Measurements from ENCODE around the gene FSD2.
"Not testable (repeated sequence)": the region's sequence is repeated elsewhere in the genome, so short reads cannot be mapped to it uniquely, and the experiment has no call there.

The FSD2 gene

GRCh38 chr15:82731527-82731926, 74.3 kb downstream of the FSD2 start:
- no peak for DNase-seq (ENCODE audit: low spot score)

GRCh38 chr15:82730022-82730530, 75.8 kb downstream of the FSD2 start:
- DNase-seq (ENCODE audit: low spot score): no peak

DNA sequence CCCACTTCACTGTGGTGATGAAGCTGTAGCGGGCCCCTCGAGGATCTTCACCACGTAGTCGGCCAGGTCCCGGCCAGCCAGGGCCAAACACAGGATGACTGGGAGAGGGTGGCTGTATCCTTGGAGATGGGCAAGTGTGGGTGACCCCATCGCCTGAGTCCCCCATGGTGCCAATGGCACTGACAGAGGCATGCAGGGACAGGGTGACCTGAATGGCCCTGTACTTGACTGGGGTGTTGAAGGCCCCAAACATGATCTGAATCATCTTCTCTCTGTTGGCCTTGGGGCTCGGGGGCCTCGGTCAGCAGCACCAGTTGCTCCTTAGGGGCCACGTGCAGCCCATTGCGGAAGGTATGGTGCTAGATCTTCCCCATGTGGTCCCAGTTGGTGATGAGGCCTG, 79.1 kb downstream of the FSD2 start:
- DNase-seq (ENCODE audit: low spot score): no peak

DNA sequence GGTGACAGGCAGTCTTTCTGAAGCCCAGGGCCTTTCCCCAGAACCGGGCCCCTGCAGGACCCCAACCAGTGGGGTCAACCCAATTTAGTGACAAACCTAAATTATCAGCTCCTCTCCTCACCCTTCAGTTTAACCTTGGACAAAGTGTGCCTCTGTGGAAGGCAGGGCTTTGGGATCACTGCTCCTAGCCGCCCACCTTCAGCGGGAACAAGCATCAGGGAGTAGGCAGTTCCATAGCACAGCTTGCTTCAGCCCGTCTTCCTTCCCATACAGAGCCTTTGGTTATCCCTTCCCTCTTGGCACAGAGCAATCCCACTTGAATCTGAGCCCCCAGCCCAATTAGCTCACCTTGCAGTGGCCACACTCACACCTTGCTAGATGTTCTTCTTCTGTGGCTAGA, 90.9 kb downstream of the FSD2 start:
- no peak for DNase-seq (ENCODE audit: low spot score)

GRCh38 chr15:82714016-82714415, 91.9 kb downstream of the FSD2 start:
- no peak for DNase-seq (ENCODE audit: low spot score)

DNA sequence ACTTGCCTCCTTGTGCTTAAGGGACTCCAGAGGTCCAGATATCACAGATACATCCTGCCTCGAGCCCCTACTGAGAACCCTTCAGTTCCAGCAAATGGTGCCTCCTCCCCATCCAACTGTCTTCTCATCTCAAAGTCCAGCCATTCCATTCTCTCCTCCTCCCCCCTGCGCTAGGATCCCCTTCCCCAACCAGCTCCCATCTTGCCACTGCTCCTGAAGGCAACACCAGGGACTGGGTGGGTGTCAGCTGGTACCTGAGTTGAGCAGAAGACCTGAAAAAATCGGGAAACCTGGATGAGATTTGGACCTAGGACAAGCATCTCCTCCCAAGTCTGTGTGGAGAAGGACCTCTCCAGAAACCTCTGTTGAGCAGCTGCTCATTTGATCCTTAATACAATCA, 93.8 kb downstream of the FSD2 start:
- no peak for DNase-seq (ENCODE audit: low spot score)

- no peak for DNase-seq (ENCODE audit: low spot score)
Measured at GRCh38 chr15:82710926-82711490, 94.9 kb downstream of the FSD2 start.

DNA sequence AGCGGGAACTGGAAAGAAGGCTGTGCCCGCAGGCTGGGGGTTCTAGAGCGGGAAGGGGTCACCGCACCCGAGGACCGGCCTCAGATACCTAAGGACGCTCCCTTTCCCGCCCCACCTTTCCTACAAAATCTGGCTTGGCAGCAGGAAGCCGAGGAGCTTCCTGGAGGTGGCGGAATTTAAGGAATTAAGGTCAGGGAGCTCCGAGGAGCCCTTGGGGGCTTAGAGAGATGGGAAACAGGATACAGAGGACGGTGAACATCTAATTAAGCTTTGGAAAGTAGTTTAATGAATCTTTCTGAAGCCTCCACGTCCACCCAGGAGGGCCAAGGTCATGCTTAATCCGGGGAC, 95.7 kb downstream of the FSD2 start:
- no peak for DNase-seq (ENCODE audit: low spot score)

GRCh38 chr15:82709421-82710207, 96.3 kb downstream of the FSD2 start, which contains the start of gene AP3B2:
Gene AP3B2, minus strand, starts transcription at chr15:82709875. Its CDS starts 169 bp downstream, at chr15:82709706.
- DNase-seq (ENCODE audit: low spot score): peak; percentile 69

DNA sequence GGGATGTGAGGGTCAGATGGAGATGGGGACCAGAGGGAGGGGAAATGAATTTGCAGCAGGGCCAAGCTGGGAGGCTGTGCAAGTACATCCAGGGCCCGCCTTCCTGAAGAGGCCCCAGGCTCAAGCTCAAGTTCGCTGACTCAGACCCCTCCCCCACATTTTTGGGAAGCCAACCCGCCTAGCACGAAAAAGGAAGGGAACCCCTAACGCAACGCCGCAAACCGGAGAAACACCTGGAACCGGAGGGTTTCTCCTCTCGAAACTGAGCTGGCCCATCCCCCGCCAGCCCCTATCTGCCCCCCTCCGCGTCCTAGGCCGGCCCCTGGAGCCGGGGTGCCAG, 96.8 kb downstream of the FSD2 start:
- no peak for DNase-seq (ENCODE audit: low spot score)

DNA sequence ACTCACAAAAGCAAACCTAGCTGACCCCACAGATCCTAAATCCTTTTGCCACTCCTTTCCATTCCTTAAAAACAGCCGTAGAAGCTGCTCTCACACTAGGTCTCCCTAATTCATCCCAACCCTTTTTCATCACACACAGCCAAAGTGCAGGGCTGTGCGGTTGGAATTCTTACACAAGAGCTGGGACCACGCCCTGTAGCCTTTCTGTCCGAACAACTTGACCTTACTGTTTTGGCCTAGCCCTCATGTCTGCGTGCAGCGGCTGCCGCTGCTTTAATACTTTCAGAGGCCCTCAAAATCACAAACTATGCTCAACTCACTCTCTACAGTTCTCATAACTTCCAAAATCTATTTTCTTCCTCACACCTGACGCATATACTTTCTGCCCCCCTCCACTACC, 100.0 kb downstream of the FSD2 start:
- DNase-seq (ENCODE audit: low spot score): not testable (repeated sequence)

All from hematopoietic multipotent progenitor cell treated with erythropoietin and hydrocortisone succinate and interleukin-3 and kit ligand, for 15 days (in vitro differentiated cells).